Left renal cortex interstitium (tissue), 4 donors: ENCODE results near the gene DSCAM. TPM values are rescaled to one million over a fixed set of nuclear protein-coding genes. Genes with fewer than 3 reads are reported as not detected.

ENCODE experiments used
- DNase-seq, 4 donors: peaks; one replicate each; pipeline ENCODE4 v3.0.0-alpha.2; 2013; ENCODE audit warnings: low read depth in 4 of 4, low spot score in 2 of 4, missing footprints in 1 of 4
- polyA plus RNA-seq, 4 donors: library from polyadenylated mRNA; unstranded; fragments of 120-200 nt; gene quantifications; one replicate each; pipeline ENCODE4 v1.2.1, GENCODE V29; 2013; ENCODE audit not compliant: insufficient read length in 4 of 4

The DSCAM gene
- polyA plus RNA-seq, 4 donors: 0.07 to 0.14 (median 0.10) TPM

- peak in 3 of 4 donors; percentile 40 to 50 (median 41) for DNase-seq
Measured at GRCh38 chr21:40422896-40423635, 423.9 kb downstream of the DSCAM start.

- no peak for DNase-seq
Measured at GRCh38 chr21:40421121-40421520, 425.8 kb downstream of the DSCAM start.

DNA sequence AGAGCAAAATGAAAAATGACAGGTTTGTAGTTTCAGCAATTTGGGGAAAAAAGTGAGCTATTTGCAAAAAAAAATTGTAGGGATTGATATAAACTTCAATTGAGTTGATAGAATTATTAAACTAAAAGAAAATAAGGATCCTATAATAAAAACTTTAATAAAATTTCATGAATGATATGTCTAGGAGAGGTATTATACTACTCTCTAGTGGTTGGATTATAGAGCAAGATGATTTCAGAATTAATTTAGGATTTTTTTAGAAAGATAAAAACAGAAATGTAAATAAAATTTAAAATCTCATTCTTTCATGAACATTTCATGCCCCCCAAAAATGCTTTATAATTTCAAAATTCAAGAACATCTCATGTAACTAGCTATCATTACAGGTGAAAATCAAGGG, 430.4 kb downstream of the DSCAM start:
- no peak for DNase-seq

GRCh38 chr21:40408561-40408960, 438.4 kb downstream of the DSCAM start:
- DNase-seq: no peak

DNA sequence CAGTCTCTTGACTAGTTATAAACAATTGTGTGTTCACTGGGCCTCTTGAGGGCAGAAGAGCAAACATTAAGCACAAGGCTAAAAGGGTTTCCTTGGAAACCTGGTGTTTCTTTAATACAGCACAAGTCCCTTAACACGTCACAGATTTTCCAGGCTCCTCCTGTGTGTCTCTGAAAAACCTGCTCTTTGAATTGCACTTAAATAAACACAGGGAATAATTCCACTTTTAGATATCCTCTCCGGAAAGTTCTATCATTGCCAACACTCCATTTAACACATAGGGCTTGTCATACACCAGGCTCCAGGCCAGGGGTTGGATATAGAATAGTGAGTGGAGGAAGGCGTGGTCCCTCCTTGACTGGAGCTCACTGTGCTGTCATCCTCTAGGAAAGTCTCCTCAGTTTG, 442.6 kb downstream of the DSCAM start:
- no peak for DNase-seq

- no peak for DNase-seq
Measured at GRCh38 chr21:40402884-40403582, 443.9 kb downstream of the DSCAM start.

DNA sequence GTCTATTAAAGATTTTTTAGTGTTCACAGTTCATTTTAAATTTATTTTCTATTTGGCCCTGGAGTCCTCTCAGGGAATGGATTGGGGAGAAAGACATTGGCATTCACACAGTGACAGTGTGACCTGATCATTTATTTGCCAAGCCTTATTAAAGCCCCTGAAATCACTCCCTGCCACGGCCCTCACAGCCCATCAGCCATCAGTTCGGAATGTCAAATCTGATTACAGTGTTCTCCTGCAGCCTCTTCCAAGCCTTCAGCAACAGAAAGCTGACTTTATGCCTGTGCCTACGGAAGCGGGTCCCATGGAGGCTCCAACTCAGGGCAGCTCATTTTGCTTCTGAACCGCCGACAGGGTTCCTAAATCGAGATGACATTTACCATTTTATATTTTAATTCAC, 451.2 kb downstream of the DSCAM start:
- no peak for DNase-seq

DNA sequence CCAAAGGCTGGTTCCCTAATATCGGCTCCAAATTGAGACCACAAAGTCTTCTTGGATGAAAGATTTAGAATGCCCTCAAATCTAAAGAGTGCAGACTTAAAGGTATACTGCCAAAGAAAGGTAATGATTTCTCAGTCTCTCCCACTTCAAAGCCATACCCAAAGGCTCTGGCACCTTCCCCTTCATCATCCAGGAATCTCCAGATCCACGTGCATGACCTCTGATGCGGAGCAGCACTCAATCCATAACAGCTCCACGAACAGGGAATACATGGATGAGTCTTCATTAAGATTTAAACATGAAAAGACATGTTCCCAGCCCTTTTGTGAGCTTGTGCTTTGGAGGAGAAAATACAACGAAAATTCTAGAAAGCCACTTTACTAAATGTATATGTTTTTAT, 453.9 kb downstream of the DSCAM start:
- no peak for DNase-seq

DNA sequence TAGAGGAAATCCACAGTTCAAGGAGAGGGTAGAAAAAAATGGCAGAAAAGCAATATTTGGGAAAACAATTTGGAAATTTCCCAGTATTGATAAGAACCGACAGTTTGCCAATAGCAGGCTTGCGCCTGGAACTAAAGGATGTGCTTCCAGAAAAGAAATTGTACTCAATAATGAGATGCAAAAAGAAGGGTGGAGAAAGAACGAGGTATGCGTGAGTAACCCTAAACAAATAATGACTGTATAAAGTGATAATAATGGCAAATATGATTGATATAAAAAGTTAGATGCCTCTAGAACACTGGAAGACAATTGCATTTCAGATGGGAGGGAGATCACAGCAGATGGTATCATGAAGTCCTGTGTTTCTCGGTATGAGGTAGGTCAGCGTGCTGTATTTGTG, 458.9 kb downstream of the DSCAM start:
- DNase-seq: no peak

DNA sequence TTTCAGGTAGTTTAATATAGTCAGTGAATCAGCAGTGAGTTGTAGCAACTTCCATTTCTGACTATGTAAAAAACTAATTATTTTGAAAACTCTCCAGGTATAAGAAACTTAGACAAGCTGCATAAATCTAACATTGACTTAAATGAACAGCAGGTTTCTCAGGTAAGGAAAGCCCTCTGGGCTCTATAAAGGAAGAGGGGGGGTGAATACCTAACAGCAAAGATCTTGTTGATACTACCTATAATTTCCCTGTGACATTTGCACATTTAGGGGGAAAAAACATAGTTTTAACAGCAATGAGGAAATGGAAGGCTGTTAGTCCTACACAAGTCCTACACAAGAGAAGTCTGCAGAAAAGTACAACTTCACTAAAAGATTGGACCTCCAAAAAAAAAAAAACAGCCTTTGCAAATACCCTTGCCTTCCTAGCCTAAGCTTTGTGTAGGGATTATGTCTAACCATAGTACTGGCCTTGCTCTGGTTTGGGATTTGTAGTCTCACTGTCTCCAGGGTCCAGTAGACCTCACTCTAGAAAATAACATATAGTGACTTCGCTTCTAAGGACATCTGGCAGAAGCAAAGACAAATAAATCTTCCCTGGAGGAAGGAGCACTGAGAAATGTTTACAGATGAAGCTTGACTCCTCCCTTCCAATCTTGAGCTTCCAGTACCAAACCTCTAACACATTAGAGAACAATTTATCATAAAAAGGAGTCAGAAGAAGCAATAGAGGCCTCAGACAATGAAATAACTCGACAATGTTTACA, 459.8 kb downstream of the DSCAM start:
- DNase-seq: no peak

DNA sequence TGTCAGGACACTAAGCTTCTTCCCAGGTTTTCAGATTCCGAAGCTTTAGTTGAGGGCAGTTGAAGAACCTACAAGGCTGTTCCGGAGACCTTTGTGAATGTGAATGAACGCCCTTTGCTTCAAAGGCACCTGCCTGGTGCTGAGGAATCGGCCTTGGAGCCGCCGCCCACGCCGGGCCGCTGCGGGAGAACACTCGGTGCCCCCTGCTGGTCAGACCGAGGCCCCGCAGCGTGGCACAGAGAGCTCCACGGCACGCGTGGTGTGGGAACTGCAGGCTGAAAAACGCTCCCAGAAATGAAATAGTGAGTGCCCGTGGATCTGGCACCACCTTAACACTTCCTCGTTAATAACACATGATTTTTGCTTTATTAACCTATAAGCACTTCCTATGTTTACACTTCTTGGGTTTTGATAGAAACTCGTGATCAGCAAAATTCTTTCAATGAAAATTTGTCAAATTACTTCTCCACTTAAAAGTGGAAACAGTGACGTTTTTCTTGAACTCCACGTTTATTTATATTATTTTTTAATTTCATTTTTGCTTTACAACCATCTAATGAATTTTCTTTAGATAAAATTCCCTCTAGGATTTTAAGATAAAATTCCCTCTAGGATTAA, 460.6 kb downstream of the DSCAM start:
- DNase-seq: no peak

DNA sequence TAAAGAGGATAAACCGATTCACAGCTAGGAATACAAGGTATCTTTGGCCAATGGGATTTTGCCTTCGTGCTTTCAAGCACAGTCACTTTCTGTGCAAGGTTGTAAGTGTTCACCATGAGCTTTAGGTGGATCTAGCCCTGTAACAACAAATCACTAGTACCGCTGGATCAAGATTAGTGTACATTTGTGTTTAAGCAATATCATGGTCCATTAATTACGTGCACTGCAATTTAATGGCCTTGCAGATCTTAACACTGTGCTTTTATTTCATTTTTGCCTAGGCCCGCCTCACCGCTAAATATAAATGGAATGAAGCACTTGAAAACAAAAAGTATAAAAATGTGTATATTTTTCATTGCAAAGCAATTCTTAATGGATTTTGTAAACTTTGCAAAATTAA, 461.1 kb downstream of the DSCAM start:
- no peak for DNase-seq

DNA sequence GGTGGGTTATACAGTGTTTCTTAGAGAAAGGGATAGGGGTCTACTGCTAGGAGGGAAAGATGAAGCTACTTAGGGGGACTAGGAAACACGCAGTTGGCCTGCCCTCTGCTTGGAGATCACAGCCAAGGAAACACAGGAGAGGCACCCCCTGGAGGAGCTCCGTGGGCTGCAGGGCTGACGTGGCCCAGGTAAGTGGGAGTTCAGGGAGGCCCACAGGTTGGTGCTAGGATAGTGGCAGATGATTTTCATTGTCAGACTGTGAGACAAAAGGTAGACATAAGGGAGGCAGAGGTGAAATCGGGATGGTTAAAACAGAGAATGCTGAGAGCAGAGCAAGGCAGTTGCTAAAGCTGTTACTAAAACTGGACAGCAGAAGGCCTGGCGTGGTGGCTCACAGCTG, 463.0 kb downstream of the DSCAM start:
- no peak for DNase-seq

- DNase-seq: no peak
Measured at GRCh38 chr21:40381111-40381510, 465.8 kb downstream of the DSCAM start.

DNA sequence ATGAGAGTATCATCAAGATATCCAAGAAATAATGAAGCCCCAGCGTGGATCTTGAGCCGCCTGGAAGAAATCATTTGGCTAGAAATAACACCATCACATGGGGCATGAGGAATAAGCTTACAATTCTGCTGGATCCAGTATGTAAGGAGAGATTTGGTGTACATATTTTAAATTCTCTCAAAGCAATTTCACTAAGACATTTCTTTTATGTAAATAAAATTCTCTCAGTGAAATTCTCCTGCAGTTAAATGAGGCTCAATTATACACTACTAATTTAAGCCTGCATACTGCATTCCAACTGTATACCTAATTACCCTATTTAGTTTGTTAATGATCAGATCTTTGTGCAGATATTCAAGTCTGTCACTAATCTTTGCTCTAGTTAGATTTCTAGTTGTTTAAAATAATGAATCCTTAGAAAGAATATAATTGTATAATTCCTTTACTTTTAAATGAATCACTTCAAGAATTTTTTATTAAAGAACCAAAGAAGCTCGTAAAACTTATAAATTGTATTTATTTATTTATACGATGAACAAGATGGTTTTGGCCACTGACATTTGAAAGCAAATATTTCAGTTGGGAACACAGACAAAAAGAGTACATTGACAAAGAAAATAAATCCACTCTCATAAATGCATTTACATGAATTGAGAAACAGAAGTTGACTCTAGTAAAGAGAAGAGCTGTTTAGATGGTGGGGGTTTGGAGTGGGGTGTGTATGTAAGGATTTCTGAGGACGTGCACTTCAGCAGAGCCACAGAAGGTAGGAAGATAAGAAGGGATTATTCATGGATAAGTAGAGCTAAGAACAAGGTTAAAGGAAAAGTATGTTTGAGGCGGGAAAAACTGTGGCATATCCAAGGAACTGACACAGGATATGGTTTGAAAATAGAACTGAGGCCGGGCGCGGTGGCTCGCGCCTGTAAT, 466.8 kb downstream of the DSCAM start:
- DNase-seq: no peak

- DNase-seq: no peak
Measured at GRCh38 chr21:40377135-40377534, 469.8 kb downstream of the DSCAM start.

GRCh38 chr21:40373761-40374160, 473.2 kb downstream of the DSCAM start:
- no peak for DNase-seq

GRCh38 chr21:40372506-40372905, 474.5 kb downstream of the DSCAM start:
- DNase-seq: peak in 1 of 4 donors; percentile 29

DNA sequence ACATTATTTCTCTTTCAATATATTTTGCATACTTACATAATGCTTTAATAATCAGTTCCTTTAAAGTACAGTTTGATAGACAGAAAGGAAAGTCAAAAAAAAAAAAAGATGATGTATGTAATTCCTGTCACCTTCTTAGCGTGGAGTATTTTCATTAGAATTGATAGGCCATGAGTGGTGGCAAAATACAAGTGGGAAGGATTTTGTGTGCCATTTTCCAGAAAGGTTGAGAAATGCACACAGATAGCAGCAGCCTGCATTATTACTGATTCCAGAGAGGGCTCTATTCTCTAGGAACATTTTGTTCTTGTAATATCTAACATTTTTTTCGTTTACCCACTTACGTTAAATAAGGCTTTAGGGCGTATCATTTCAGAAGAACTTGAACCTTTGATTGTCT, 475.6 kb downstream of the DSCAM start:
- no peak for DNase-seq

- no peak for DNase-seq
Measured at GRCh38 chr21:40356644-40357043, 490.3 kb downstream of the DSCAM start.
